Fibroblast of mammary gland (primary cell): ENCODE results near the gene KRTAP6-3.

Experiments
- DNase-seq: peaks from one replicate; pipeline ENCODE4 v3.0.0-alpha.2; 2010; ENCODE audit warnings: low read depth
- H3K4me3 ChIP-seq: 2 replicates; pipeline ENCODE4 v1.5.1; 2011; ENCODE audit warnings: low read depth, mild to moderate bottlenecking, low read length, moderate library complexity; ENCODE audit not compliant: control insufficient read depth
- CTCF ChIP-seq: conservative IDR thresholded peaks from 2 replicates; pipeline ENCODE4 v1.5.1; 2011; ENCODE audit warnings: low read depth, low read length, inconsistent platforms; ENCODE audit not compliant: control insufficient read depth, insufficient read depth

Gene KRTAP6-3

GRCh38 chr21:30620522-30620921 lies 28.3 kb downstream of the KRTAP6-3 start, which contains the start of gene KRTAP20-4:
Gene KRTAP20-4, plus strand, starts transcription at chr21:30620627.
- DNase-seq = no peak
- no peak within 1 kb of the TSS for H3K4me3 ChIP-seq
- TF ChIP-seq CTCF = no peak

- no peak for DNase-seq
- H3K4me3 ChIP-seq = no peak overlapping the region
- TF ChIP-seq CTCF = no peak
Measured at GRCh38 chr21:30623362-30623761, 31.1 kb downstream of the KRTAP6-3 start.

GRCh38 chr21:30625449-30626165 lies 33.4 kb downstream of the KRTAP6-3 start:
- no peak for TF ChIP-seq CTCF

GRCh38 chr21:30628109-30628508 lies 35.9 kb downstream of the KRTAP6-3 start:
- no peak for TF ChIP-seq CTCF

More at GRCh38 chr21:30625449-30626165, 33.4 kb downstream of the KRTAP6-3 start:
- no peak for DNase-seq
- H3K4me3 ChIP-seq = no peak overlapping the region

GRCh38 chr21:30629200-30629599 lies 37.0 kb downstream of the KRTAP6-3 start:
- no peak for TF ChIP-seq CTCF
- no peak for DNase-seq
- H3K4me3 ChIP-seq = no peak overlapping the region

More at GRCh38 chr21:30628109-30628508, 35.9 kb downstream of the KRTAP6-3 start:
- H3K4me3 ChIP-seq = no peak overlapping the region
- DNase-seq = no peak

- no peak for TF ChIP-seq CTCF
- no peak for DNase-seq
- H3K4me3 ChIP-seq = no peak within 1 kb of the TSS
Measured at GRCh38 chr21:30634906-30635305, 42.7 kb downstream of the KRTAP6-3 start, which contains the start of gene KRTAP20-2. Gene KRTAP20-2, plus strand, starts transcription at chr21:30635206. Its CDS starts 58 bp downstream, at chr21:30635264.
